ENCODE measurements around the gene PRLHR.

The PRLHR gene

DNA sequence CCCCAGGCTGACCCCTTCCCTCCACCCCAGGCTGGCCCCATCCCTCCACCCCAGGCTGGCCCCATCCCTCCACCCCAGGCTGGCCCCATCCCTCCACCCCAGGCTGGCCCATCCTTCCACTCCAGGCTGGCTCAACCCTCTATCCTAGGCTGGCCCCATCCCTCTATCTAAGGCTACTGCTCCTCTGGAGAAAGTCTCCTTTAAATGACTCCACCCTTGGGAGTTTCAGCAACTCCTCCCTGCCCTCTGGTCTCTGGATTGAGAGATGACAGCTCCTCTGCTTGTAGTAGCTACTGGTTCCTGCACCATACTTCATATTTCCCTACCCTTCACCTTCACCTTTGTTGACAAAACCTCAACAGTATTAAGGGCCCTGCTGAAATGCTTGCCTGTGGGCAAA, 8.5 kb downstream of the PRLHR start:
- no peak for DNase-seq

DNA sequence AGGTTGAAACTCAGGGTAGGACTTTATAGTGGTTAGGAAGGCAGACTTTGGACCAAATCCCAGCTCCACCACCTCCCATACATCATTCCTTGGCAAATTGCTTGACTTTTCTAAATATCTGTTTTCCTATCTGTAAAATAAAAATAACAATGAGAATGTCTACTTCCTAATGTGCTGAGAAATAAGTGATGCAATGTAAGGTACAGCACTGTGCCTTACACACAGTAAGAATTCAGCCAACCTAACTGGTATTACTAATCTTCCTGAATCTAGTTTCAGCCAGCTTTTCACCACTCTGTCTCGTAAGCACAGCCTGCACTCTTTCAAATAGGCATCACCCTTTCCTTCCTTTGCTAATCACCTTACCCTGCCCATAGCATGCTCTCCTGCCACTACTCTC, 9.7 kb downstream of the PRLHR start:
- no peak for DNase-seq

DNA sequence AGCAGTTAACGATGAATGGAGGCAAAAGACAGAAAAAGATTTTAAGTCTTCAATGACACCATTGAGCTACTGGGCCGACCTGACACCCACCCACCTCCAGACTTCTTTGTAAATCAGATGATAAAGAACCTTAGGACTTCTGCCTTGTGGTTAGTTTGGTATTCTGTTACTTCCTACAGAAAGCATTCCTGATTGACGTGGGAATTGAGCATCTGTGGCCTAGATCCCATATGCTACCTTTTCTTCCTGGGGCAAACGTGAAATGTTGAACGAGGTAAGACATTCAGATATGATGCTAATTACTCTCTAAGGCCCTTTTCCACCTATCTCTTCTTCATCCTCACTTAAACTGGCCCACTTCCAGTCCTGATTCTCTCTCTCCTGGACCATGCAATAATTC, 10.2 kb downstream of the PRLHR start:
- no peak for DNase-seq

DNA sequence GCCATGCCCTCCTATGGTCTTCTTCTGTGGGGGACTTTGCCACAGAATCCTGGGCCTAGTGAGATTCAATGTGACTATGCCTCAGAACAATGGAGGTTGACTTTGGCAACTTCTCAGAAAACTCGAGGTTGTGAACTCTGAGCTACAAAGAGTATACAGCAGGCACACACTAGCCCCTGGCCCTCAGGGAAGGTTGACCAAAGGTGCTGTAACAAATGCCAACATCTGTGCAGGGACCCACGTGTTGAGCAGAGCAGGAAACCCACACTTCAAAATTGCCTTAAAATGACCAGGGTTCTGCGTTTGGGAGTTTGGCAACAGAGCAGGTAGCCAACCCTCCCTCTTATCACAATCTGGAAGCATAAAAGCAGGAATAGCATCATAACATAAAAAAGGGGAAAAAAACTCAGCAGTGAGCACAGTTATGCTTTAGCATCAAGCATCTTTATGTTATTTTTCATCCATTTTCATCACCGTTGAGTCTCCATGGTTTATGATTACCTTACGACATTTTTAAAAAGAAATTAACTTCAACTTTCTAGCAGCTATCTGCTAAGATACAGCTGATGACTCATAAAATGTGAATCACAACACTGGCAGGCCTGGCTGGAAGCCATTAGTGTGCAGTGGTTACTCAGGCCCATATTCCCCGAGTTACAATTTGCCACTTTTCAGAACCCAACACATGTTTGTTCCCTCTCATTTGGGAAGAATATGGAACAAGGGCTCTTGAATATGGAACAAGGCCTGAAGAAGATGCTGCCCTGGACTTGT, 11.1 kb downstream of the PRLHR start:
- no peak for DNase-seq

DNA sequence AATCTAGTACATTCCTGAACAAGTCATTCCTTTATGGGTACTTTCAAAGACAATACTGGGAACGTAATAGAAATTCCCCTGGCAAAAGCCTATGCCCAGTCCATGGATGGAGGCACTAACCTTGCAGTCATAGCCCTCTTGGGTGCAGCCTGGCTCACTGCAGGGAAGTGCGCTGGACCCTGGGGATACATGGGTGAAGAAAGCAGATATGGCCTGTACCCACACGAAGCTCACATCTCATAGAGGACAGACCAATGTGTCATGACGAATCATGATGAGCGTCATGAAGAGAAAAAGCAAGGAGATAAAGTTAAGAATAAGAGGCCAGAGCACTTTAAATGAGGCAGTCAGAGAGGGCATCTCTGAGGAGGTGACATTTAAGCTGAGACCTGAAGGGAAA, 11.8 kb downstream of the PRLHR start:
- DNase-seq, result no peak

DNA sequence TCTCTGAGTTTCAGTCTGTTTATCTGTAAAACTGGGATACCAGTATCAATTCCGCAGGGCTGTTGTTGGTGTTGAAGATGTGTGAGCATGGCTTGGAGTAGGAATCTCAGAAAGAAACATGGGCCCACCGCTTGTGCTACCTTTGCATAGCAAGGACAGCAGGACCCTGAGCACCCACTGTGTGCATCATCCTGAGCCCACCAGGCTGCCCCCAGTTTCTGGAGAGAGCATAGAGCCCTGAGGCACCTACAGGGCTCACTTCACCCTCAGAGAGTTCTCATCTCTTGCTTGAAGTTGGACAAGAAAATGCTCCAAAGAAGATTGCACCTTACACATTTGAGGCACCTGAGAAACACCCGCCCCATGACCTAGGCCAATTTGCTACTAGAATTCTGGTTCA, 12.9 kb downstream of the PRLHR start:
- no peak for DNase-seq

DNA sequence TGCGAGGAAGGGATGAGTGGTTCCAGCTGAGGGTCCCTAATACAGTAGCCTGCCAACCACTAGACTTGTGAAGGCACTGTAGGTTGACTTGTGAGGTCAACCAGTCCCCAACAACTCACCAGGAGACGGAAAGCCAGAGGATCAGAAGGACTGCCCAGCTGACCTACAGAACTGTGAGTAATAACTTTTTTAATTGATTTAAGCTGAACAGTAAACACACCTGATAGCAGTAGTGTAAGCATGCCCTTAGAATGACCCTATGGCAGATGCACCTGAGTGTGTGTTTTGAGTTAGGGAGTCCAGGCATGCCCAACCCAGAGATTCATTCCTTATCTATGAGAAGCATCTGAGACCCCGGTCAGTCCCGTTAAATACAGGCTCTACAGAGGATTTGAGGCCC, 14.1 kb downstream of the PRLHR start:
- DNase-seq, result no peak

DNA sequence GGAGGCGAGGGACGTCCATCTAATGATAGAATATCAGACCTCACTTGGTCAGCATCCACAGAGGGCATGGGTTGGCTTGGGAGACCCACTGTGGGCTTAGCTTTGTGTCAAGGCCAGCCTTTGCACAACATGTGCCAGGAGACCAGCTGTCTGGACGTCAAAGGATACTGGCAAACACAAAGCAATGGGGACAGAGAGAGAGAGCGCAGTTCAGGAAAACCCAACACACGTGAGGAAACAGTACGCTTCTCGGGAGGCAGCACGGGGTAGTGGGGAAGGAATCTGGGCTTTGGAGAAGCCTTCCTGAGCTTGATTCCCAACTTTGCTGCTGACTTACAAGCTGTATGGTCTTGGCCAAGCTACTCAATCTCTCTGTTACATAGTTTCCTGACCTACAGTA, 14.7 kb downstream of the PRLHR start:
- DNase-seq, result no peak

DNA sequence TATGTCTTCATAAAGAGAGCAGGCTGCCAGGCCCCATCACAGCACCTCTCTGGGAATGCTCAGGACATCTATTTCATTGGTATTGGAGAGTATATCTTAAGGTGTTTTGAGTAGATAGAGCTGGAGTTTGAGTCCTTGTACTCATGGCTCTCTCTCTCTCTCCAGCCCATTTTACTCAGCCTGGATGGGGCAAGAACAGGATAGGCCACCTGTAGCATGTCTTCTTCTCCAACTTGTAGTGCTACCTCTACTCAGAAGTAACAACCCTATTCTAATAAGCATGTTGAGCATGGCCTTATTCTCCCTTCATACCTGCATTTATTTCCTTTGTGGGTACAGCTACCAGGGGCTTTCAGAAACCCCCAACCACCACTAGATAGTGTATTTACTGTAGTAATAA, 21.9 kb downstream of the PRLHR start:
- no peak for DNase-seq

DNA sequence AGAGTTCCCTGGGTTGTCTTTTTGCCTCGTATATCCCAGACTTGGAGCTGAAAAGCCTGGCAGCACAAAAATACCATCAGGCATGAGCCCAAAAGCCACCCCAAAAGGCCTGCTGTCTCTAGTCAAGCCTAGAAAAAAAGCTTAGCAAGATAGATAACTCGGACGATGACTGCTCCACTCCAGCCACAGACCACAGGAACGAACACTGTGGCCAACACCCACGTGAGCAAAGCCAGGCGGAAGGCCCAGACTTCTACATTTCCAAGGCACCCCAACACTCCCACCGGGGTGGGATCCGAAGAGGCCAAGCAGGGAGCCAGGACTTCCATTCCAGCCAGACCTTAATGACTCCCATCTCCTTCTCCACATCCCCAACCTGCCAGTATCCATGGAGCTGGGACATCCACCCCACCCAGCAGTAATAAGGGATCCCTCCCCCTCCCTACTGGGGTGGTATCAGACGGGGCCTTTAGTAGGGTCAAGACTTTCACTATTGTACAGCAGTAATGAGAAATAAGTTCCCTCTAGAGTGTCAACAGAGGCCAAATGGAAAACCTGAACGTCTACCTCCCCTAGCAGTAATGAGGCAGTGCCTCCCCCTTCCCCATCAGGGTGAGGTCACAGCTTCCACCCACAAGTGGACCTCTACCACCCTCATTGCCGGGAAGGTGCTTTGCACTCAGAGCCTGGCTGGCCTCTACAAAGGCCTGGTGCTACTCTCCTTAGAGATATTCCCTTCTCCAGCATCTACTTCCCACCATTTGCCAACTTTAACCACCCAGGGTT, 23.0 kb downstream of the PRLHR start:
- DNase-seq, result no peak

DNA sequence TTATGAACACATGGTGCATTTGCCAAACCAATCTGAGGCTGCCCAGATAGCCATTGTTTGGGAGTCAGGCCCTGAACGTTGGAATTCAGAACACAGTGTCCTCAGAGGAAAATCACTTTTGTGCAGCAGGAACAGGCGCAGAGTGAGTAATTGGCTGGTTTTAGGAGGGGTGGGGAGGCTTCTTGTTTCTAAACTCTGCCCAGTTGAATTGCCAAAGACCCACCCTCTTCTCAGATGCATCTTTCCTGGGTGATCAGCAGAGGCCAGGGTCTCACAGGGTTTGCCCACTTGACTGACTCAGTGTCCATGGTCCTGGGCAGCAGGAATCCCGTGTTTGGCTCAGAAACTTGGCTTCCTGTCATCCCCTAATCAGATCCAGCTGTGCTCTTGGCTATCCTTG, 24.3 kb downstream of the PRLHR start:
- peak; percentile 39 for DNase-seq

DNA sequence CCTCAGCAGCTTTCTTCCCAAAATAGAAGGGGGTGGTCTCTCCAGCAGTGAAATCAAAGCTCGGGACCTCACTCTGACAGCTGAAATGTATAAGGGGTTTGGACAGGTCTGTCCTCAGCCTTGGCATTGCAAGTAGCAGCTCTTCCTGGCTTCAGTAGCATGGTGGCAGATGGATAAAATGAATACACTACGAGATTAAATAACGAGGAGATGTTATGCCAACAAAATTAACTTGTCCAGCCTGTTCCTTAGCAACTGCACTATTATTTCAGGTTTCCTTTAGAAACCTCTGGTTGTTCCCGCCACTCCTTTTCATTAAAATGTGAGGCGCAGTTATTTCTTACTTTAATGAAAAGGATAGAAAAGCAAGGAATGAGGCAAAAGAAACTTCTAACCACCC, 24.9 kb downstream of the PRLHR start:
- peak; percentile 16 for DNase-seq

DNA sequence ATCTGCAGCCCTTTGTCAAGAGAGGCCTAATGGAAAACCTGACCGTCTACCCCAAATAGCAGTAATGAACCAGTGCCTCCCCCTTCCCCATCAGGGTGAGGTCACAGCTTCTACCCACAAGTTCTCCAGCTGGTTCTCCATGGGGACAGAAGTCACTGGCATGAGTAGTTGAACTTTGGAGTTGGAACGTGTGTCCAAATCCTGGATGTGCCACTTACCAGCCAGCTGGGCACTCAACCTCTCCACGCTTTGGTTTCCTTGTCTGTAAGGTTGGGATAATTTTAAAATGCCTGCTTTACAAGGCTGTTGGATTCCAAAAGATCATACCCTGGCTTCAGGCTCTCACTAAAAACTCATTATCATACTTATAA, 25.6 kb downstream of the PRLHR start:
- no peak for DNase-seq

DNA sequence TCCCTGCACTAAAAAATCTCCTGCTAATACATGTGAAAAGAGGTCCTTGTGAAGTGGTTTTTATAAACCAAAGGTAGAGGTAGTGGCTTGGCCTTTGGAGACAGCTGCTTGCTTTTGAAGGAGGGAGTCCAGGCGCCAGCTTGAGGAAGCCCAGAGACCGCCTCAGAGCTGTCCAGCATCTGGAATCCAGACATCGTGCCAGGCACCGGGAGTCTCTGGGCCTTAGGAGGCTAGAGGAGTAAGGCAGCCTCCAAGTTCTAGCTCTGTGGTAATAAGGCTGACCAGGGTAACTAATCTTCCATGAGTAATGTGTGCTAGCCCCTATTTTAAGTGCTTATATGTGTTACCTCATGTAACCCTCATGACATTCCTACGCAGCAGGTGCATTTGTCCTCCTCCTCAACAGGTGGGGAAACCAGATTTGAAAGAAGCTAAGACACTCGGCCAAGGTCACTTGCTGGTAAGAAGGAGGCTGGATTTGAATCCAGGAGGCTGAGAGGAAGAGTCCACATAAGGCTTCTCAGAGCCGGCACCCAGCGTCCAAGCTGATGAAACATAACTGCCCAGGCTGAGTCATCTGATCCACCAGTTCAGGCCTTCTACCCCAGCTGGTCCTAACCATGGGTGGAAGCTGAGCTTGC, 26.1 kb downstream of the PRLHR start:
- no peak for DNase-seq

DNA sequence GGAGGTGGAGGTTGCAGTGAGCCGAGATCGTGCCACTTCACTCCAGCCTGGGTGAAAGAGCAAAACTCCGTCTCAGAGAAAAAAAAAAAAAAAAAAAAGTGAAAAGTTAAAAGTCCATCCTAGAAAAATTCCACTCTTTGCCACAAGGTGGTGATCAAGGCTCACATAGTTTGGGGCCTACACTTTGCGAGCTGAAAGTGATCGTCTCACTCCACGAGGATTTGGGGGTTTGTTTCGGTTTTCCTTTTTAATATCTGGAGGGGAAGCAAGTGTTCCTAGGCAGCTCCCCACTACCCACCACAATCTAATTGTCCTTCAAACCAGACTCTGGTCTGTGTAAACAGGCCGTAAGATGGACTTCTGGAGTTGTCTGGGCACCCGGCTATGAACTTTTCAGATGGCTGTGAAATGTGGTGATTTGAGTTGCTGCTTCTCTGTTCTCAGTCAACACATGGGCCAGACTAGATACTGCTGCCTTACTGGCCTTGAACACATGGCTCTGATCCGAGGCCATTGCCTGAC, 27.1 kb downstream of the PRLHR start:
- peak; percentile 93 for DNase-seq

DNA sequence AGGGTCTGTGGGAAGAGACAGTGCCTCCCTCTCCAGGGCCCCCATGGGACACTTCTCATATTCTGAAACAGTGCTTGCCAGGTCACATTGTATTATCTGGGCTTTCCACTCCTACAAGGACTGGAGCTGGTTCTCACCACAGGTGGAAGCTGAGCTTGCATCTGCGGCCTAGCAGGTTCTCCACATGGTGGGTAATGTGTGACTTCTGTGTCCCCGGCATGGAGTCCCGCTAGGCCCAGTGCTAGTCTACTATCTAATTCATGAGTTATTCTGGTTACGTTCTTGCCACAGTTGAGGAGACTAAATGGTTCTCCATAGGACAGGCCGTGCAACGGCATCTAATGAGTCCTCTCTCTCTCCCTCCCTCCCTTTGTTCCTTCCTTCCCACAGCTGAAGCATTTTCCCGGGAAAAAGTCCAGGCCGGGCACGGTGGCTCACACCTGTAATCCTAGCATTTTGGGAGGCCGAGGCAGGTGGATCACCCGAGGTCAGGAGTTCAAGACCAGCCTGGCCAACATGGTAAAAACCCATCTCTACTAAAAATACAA, 27.7 kb downstream of the PRLHR start:
- no peak for DNase-seq

DNA sequence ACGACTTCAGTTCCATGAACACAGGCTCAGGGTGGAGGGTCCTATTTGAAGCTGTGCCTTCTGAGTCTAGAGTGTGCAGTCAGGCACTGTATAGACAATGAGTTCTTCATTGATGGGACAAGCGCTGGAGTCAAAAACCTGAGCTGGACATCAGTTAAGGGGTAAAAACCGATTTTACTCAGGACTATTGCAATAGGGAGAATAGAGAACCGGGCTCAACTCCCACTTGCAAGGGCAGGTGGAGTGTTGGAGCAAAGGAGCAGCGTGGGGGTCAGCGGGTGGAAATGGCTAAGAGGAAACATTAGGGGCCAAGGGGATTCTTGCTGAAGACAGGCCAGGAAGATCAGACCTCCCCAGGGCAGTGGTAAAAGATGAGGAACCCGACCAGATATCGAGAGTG, 28.5 kb downstream of the PRLHR start:
- no peak for DNase-seq

DNA sequence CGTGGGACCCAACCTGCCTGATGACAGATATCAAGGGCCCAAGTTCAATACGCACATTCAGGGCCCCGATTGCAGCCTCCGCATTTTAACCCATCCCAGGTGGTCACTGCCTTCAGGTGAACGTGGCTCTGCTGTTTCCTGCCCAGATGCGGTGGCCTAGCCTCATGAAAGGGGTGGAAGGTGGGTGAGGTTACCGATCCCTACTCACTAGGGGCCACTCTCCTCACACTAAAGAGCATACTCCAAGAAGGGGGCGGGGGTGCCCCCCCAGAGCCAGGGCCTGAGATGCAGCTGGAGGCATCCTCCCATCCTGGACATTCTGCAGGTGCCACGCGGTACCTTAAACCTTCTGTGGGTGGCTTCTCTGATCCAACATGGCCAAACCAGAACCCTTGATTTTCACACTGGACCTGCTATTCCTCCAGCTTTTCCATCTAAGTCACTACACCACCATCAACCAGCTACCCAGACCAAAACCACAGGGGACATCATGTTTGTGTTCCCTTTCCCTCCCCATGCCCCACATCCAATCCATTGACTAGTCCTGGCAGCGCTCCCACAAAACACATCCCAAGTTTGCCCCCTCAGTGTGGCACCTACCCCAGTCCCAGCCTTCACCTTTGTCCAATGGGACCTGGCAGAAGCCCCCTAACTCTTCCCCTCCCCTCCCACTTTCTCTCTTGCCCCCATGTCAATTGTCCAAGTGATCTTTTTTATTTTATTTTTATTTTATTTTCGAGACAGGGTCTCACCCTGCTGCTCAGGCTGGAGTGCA, 30.0 kb downstream of the PRLHR start:
- no peak for DNase-seq

DNA sequence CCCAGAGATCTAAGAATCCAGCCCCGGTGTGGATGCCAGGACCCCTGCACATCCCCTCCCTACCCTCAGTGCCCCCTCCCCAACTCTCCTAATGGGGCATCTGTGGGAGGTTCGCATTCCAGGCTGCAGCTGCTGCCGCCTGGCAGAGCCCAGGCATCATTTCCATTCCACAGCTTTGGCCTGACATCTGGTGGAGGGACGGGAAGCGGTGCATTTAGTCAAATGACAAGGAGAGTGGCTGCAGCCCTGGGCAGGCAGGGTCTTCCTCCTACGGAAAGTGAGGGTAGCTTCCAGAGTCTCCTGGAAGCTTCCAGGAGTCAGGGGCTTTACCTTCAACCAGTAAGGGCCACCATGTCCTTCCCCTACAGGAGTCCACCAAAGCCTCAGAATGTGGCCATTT, 30.8 kb downstream of the PRLHR start:
- peak; percentile 73 for DNase-seq

DNA sequence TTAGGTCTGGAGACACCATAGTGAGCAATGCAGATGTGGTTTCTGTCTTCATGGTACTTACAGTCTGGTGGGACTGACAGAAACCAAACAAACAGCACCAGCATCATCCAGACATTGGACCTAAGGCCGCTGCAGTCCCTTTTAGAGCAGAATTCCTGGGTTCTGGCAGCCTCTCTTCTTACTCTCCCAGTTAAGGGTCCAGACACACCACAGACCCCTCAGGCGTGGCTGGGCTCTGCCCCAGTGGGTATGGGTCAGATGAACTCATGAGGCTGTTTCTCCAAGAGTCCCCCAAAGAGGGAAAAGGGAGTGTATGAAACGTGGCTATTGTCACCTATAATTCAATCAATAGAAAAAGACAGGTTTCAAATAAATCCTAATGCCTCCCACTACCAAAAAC, 31.3 kb downstream of the PRLHR start:
- no peak for DNase-seq

DNA sequence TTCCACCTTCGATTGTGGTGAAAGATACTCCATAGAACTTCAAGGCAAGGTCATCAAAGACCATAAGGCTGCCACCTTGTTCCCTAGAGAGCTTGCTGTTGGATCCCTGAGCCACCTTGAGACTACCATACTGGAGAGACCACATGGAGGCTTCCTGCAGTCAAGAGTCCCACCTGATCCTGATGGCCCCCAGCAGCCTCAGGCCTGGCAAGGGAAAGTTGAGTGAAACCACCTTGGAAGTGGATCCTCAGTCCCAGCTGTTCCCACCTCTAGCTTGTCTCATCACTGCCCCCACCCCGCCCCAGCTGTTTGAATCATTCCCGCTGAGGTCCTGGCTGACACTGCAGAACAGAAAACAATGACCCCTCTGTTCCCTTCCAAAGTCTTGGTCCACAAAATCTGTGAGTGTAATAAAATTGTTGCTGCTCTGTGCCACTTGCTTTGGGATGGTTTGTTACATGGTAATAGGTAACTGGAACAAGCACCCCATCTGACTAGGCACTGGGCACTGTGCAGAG, 32.0 kb downstream of the PRLHR start:
- DNase-seq, result no peak

DNA sequence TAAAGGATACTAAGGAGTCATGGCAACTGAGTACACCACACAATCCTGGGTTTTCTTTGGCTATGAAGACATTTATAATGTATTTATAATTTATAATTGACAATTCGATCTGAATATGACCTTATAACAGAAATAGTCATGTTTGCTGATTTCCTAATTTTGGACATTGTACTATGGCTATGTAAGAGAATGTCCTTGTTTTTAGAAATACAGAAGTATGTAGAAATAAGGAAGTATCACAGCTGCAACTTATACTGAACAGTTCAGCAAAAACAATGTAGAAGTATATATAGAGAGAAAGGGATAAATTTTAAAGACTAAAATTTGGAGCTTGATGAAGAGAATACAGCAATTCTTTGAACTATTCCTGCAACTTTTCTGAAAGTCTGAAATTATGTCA, 32.6 kb downstream of the PRLHR start:
- no peak for DNase-seq

DNA sequence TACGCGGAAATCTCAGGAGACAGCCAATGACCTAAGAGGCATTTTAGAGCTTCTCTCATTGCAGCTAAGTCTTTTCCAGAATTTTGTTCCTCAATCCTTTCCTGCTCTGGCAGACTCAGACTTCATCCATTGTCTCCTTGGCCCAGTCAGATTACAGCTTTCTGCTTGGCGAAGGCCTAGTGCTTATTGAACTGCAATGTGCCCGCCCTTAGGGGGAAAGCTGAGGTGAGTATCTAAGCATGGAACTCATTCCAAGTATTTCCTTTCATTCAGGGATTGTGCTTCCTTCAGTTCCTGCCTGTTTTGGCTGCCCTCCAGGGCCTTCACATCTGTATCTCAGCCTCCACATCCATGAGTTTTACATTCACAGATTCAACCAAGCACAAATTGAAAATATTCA, 37.5 kb downstream of the PRLHR start:
- DNase-seq, result no peak

All from eye (tissue), 1 donor.